GM12878 (cell line): ENCODE data around the gene BAG3. TPM values are rescaled to one million over a fixed set of nuclear protein-coding genes. Genes with fewer than 3 reads are reported as not detected.
A peak's percentile ranks its signal among the peaks of the same experiment; 100 is the strongest.

ENCODE experiments used
- BHLHE40 ChIP-seq, 2 experiments: fragments of 450-650 bp in 1 of 2; IDR thresholded peaks; 2 replicates each; pipeline ENCODE4 v1.6.1; 2011 to 2017; ENCODE audit warnings: low read depth in 2 of 2, borderline replicate concordance in 1 of 2, improper control_type of control experiment in 1 of 2, low read length in 1 of 2, mild to moderate bottlenecking in 1 of 2
- CHD4 ChIP-seq: fragments of 200-600 bp; sonication (generic); IDR thresholded peaks from 2 replicates; pipeline ENCODE4 v1.6.1; 2016; ENCODE audit warnings: mild to moderate bottlenecking
- MTA3 ChIP-seq: IDR thresholded peaks from 2 replicates; pipeline ENCODE4 v1.6.1; 2012; ENCODE audit warnings: low read length, inconsistent platforms, borderline replicate concordance
- NR2C2 ChIP-seq: IDR thresholded peaks from 2 replicates; pipeline ENCODE4 v1.6.1; 2011; ENCODE audit warnings: borderline replicate concordance, low read depth; ENCODE audit not compliant: control insufficient read depth, insufficient read length
- POLR2AphosphoS2 ChIP-seq: IDR thresholded peaks from 2 replicates; pipeline ENCODE4 v1.6.1; 2011; ENCODE audit warnings: low read depth, mild to moderate bottlenecking, low read length, improper control_type of control experiment, moderate library complexity
- POU2F2 ChIP-seq: IDR thresholded peaks from 3 replicates; pipeline ENCODE4 v1.6.1; 2011; ENCODE audit warnings: low read depth, mild to moderate bottlenecking, low read length, borderline replicate concordance
- SMARCA5 ChIP-seq: fragments of 450-650 bp; IDR thresholded peaks from 2 replicates; pipeline ENCODE4 v1.6.1; 2017; ENCODE audit warnings: mild to moderate bottlenecking
- SUZ12 ChIP-seq: fragments of 200-600 bp; sonication (generic); IDR thresholded peaks from one replicate; pipeline ENCODE4 v1.6.1; 2018; ENCODE audit warnings: antibody characterized with exemption, mild to moderate bottlenecking; ENCODE audit not compliant: unreplicated experiment
- YY1 ChIP-seq: IDR thresholded peaks from 2 replicates; pipeline ENCODE4 v1.6.1; 2011; ENCODE audit warnings: low read depth, mild to moderate bottlenecking, low read length
- ZBED1 ChIP-seq: IDR thresholded peaks from 2 replicates; pipeline ENCODE4 v1.6.1; 2016; ENCODE audit warnings: borderline replicate concordance
- ZSCAN29 ChIP-seq: fragments of 450-650 bp; IDR thresholded peaks from 2 replicates; pipeline ENCODE4 v1.6.1; 2017; ENCODE audit warnings: mild to moderate bottlenecking, moderate library complexity
- ZZZ3 ChIP-seq: IDR thresholded peaks from 2 replicates; pipeline ENCODE4 v1.6.1; 2011; ENCODE audit warnings: low read depth; ENCODE audit not compliant: control insufficient read depth, insufficient read length
- polyA plus RNA-seq, 11 experiments: library from polyadenylated mRNA; depleted of rRNA in 4 of 11; unstranded in 6 of 11; stranded (reverse) in 5 of 11; fragments of >200 nt; fragmentation: Nextera tagmentation in 4 of 11; fragmentation: Illumina TruSeq in 1 of 11; extraction: Ambion mirVana in 4 of 11; extraction: Trizol in 1 of 11; gene quantifications; 1 replicate in 1 of 11; 2 replicates in 10 of 11; pipeline versions ENCODE4 v1.2.1 to v1.2.3, GENCODE V29; 2011 to 2016; ENCODE audit warnings: inconsistent platforms in 2 of 11, missing spikeins in 2 of 11, low read depth in 1 of 11
- total RNA-seq, 4 experiments: library from RNA; depleted of rRNA in 3 of 4; stranded (reverse); fragments of >200 nt in 3 of 4; fragmentation: Illumina TruSeq in 1 of 4; extraction: Trizol in 1 of 4; gene quantifications; 2 replicates each; pipeline versions ENCODE4 v1.2.1 to v1.2.3, GENCODE V29; 2013 to 2021
- TF ChIP-seq, protein P1 (sequence below): IDR thresholded peaks from 2 replicates; pipeline ENCODE4 v1.6.1; 2012; ENCODE audit warnings: mild to moderate bottlenecking, low read depth, low read length
- TF ChIP-seq, protein P2 (sequence below): IDR thresholded peaks from 2 replicates; pipeline ENCODE4 v1.6.1; 2011; ENCODE audit warnings: low read depth, mild to moderate bottlenecking, low read length, moderate library complexity, borderline replicate concordance; ENCODE audit errors: extremely low read depth
- TF ChIP-seq, protein P3 (sequence below): fragments of 450-650 bp; conservative IDR thresholded peaks from 2 replicates; pipeline ENCODE4 v1.6.1; 2017; ENCODE audit warnings: mild to moderate bottlenecking, moderate library complexity
- TF ChIP-seq, protein P4 (sequence below): IDR thresholded peaks from 2 replicates; pipeline ENCODE4 v1.6.1; 2011; ENCODE audit warnings: mild to moderate bottlenecking, low read depth, low read length, moderate library complexity; ENCODE audit not compliant: insufficient replicate concordance
- TF ChIP-seq, protein P5 (sequence below): IDR thresholded peaks from 2 replicates; pipeline ENCODE4 v1.6.1; 2012; ENCODE audit warnings: improper control_type of control experiment, low read depth, low read length; ENCODE audit not compliant: insufficient replicate concordance

Gene BAG3
- total and polyA plus RNA-seq, 10 of the 15 experiments (the other 5 are each of a cell fraction or from before 2014, with no cell fraction given): 0.71 to 14.1 (median 4.3) TPM

DNA sequence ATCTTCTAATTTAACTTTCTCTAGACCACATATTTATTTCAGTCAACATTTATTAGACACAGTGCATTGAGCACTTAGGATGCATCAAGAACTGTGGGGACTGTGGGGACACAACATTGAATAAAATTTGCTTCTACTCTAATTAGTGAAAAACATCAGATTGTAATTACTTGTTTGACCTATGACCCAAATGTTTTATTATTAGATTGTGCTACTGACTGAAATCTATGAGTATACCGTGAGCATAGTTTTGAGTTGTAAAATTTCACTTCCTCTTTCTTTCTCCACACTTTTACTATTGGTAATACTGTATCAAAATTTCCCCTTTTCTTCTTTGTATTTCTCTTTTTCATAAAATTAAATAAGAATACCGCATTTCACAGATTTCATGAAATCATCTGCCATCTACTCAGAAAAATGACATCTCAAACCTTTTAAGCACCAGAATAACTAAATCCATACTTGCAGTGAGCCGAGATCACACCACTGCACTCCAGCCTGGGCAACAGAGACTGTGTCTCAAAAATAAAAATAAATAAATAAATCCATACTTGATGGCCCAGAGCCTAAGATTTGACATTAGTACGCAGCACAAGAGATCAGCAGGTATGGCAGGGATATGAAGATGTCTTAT, 49.3 kb downstream of the BAG3 start (continued):
- no peak for TF ChIP-seq ZSCAN29
- TF ChIP-seq, protein P1, sequence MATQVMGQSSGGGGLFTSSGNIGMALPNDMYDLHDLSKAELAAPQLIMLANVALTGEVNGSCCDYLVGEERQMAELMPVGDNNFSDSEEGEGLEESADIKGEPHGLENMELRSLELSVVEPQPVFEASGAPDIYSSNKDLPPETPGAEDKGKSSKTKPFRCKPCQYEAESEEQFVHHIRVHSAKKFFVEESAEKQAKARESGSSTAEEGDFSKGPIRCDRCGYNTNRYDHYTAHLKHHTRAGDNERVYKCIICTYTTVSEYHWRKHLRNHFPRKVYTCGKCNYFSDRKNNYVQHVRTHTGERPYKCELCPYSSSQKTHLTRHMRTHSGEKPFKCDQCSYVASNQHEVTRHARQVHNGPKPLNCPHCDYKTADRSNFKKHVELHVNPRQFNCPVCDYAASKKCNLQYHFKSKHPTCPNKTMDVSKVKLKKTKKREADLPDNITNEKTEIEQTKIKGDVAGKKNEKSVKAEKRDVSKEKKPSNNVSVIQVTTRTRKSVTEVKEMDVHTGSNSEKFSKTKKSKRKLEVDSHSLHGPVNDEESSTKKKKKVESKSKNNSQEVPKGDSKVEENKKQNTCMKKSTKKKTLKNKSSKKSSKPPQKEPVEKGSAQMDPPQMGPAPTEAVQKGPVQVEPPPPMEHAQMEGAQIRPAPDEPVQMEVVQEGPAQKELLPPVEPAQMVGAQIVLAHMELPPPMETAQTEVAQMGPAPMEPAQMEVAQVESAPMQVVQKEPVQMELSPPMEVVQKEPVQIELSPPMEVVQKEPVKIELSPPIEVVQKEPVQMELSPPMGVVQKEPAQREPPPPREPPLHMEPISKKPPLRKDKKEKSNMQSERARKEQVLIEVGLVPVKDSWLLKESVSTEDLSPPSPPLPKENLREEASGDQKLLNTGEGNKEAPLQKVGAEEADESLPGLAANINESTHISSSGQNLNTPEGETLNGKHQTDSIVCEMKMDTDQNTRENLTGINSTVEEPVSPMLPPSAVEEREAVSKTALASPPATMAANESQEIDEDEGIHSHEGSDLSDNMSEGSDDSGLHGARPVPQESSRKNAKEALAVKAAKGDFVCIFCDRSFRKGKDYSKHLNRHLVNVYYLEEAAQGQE: no peak
- no peak for TF ChIP-seq YY1
- TF ChIP-seq, protein P2, sequence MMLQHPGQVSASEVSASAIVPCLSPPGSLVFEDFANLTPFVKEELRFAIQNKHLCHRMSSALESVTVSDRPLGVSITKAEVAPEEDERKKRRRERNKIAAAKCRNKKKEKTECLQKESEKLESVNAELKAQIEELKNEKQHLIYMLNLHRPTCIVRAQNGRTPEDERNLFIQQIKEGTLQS: no peak
- TF ChIP-seq POLR2AphosphoS2: no peak
- peak; percentile 31 to 74; a peak in 3 of 4 replicates for TF ChIP-seq BHLHE40 (IDR thresholded peaks at IDR 0.05; ENCODE audit: borderline replicate concordance in 1 of 2, low read depth in 2 of 2, low read length in 1 of 2)
- TF ChIP-seq, protein P3, sequence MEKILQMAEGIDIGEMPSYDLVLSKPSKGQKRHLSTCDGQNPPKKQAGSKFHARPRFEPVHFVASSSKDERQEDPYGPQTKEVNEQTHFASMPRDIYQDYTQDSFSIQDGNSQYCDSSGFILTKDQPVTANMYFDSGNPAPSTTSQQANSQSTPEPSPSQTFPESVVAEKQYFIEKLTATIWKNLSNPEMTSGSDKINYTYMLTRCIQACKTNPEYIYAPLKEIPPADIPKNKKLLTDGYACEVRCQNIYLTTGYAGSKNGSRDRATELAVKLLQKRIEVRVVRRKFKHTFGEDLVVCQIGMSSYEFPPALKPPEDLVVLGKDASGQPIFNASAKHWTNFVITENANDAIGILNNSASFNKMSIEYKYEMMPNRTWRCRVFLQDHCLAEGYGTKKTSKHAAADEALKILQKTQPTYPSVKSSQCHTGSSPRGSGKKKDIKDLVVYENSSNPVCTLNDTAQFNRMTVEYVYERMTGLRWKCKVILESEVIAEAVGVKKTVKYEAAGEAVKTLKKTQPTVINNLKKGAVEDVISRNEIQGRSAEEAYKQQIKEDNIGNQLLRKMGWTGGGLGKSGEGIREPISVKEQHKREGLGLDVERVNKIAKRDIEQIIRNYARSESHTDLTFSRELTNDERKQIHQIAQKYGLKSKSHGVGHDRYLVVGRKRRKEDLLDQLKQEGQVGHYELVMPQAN: no peak
- no peak for TF ChIP-seq NR2C2
- TF ChIP-seq, protein P4, sequence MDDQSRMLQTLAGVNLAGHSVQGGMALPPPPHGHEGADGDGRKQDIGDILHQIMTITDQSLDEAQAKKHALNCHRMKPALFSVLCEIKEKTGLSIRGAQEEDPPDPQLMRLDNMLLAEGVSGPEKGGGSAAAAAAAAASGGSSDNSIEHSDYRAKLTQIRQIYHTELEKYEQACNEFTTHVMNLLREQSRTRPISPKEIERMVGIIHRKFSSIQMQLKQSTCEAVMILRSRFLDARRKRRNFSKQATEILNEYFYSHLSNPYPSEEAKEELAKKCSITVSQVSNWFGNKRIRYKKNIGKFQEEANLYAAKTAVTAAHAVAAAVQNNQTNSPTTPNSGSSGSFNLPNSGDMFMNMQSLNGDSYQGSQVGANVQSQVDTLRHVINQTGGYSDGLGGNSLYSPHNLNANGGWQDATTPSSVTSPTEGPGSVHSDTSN: no peak
- no peak for TF ChIP-seq ZZZ3
- TF ChIP-seq SMARCA5: no peak
- no peak; the same call in 1 of the 2 replicates for TF ChIP-seq CHD4
- TF ChIP-seq POU2F2: no peak
- TF ChIP-seq SUZ12: no peak
- peak; percentile 61; the same call in 1 of the 2 replicates for TF ChIP-seq MTA3
- TF ChIP-seq ZBED1: peak; percentile 88
- TF ChIP-seq, protein P5, sequence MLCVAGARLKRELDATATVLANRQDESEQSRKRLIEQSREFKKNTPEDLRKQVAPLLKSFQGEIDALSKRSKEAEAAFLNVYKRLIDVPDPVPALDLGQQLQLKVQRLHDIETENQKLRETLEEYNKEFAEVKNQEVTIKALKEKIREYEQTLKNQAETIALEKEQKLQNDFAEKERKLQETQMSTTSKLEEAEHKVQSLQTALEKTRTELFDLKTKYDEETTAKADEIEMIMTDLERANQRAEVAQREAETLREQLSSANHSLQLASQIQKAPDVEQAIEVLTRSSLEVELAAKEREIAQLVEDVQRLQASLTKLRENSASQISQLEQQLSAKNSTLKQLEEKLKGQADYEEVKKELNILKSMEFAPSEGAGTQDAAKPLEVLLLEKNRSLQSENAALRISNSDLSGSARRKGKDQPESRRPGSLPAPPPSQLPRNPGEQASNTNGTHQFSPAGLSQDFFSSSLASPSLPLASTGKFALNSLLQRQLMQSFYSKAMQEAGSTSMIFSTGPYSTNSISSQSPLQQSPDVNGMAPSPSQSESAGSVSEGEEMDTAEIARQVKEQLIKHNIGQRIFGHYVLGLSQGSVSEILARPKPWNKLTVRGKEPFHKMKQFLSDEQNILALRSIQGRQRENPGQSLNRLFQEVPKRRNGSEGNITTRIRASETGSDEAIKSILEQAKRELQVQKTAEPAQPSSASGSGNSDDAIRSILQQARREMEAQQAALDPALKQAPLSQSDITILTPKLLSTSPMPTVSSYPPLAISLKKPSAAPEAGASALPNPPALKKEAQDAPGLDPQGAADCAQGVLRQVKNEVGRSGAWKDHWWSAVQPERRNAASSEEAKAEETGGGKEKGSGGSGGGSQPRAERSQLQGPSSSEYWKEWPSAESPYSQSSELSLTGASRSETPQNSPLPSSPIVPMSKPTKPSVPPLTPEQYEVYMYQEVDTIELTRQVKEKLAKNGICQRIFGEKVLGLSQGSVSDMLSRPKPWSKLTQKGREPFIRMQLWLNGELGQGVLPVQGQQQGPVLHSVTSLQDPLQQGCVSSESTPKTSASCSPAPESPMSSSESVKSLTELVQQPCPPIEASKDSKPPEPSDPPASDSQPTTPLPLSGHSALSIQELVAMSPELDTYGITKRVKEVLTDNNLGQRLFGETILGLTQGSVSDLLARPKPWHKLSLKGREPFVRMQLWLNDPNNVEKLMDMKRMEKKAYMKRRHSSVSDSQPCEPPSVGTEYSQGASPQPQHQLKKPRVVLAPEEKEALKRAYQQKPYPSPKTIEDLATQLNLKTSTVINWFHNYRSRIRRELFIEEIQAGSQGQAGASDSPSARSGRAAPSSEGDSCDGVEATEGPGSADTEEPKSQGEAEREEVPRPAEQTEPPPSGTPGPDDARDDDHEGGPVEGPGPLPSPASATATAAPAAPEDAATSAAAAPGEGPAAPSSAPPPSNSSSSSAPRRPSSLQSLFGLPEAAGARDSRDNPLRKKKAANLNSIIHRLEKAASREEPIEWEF: peak; percentile 82
